GM12891 (cell line): ENCODE data around the gene USH2A.

Experiments
- DNase-seq: peaks from one replicate; pipeline ENCODE4 v3.0.0; 2011; ENCODE audit warnings: low spot score; ENCODE audit not compliant: insufficient read length
- FAIRE-seq: peaks from 2 replicates; lab custom pipeline; 2011; peaks lifted over from hg19 to GRCh38; lab: Jason Lieb, UNC
- PAX5 ChIP-seq: IDR thresholded peaks from 2 replicates; pipeline ENCODE4 v1.6.1; 2011; ENCODE audit warnings: low read length, moderate library complexity, mild to moderate bottlenecking; ENCODE audit not compliant: insufficient read depth, severe bottlenecking
- POLR2A ChIP-seq: IDR thresholded peaks from 2 replicates; pipeline ENCODE4 v1.6.1; 2011; ENCODE audit warnings: low read depth, low read length, control low read depth
- POLR2AphosphoS5 ChIP-seq: IDR thresholded peaks from 2 replicates; pipeline ENCODE4 v1.6.1; 2011; ENCODE audit warnings: low read depth, low read length, control low read depth
- POU2F2 ChIP-seq: IDR thresholded peaks from 2 replicates; pipeline ENCODE4 v1.6.1; 2011; ENCODE audit warnings: low read depth, mild to moderate bottlenecking, control low read depth, low read length, moderate library complexity
- SPI1 ChIP-seq: IDR thresholded peaks from 2 replicates; pipeline ENCODE4 v1.6.1; 2011; ENCODE audit warnings: low read depth, low read length, control low read depth
- TAF1 ChIP-seq: IDR thresholded peaks from 2 replicates; pipeline ENCODE4 v1.6.1; 2011; ENCODE audit warnings: low read depth, low read length, control low read depth

Gene USH2A

DNA sequence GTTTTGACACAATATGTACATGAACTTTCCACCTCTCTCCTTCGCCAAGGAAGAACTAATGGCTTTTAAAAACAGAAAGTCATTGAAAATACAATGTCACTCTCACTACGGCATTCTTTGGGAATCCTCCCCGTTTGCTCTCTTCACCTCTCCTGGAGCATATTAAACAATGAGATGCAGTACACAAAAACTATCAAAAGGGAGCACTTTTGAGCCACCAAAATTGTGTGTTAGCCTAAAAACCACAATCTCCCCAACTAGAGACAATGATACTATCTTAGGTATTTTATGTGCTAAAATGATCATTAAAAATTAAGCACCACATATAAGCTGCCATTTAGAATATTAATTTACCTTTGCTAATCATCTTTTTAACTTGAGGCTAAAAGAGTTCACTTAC lies 430.6 kb downstream of the USH2A start:
- no peak for TF ChIP-seq POLR2AphosphoS5
- TF ChIP-seq SPI1, result no peak
- TF ChIP-seq POLR2A, result no peak
- TF ChIP-seq POU2F2, result no peak
- no peak for TF ChIP-seq PAX5
- no peak for TF ChIP-seq TAF1
- no peak for FAIRE-seq
- DNase-seq, result no peak

DNA sequence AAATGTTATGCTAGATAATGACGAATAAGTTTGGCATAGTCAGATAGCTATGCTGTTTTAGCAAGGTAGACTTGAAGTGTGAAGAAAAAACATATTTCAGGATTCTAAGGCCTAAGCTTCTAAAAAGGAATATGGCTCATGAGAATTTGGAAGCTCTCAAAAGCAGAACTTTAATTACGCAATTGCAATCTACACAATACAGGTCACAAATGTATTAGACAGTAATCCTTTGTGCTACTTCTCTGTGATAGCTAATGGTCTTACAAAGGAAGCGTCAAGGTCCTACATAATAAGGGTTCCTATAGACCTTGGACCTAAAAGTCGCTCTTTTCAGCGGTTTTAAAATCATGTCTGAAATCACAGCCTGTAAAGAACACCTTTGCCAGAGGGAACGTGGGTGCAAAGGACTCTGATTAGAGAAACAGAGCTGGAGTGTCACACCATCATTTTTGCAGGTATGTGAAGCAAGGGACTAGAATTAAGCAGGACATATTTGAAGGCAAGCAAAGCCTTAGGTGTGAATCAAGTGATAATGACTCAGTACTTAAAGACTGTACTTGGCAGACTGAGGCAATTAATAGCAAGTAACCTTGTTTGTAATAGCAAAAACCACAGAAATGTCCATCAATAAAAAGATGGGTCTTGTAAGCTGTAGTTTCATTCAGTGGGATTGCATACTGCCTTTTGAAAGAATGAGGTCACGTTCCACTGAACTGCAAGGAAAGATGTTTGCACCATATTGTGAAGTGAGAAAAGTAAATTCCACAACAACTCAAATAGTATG lies 436.0 kb downstream of the USH2A start:
- FAIRE-seq, result no peak
- no peak for TF ChIP-seq POLR2AphosphoS5
- no peak for TF ChIP-seq PAX5
- TF ChIP-seq POLR2A, result no peak
- TF ChIP-seq TAF1, result no peak
- TF ChIP-seq POU2F2, result no peak
- TF ChIP-seq SPI1, result no peak
- no peak for DNase-seq

DNA sequence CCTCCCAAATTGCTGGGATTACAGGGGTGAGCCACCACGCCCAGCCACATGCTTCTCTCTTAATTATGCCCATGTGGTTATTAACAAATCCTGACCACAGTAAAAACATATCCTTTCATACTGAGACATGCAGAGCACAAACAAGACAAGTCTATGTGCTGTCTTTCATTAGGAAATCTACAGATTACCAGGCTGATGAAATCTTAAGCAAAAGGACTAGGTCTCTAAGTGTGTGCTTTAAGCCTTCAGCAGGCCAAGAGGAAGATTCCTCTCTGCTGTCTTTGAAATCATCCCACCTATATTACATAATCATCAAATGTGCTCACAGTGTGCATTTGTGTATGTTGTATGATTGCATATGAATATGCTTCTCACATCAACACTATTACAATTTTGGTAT lies 436.8 kb downstream of the USH2A start:
- TF ChIP-seq POU2F2 (no peak), PAX5 (no peak), TAF1 (no peak), POLR2AphosphoS5 (no peak), SPI1 (no peak)
- FAIRE-seq (no peak), DNase-seq (no peak)

DNA sequence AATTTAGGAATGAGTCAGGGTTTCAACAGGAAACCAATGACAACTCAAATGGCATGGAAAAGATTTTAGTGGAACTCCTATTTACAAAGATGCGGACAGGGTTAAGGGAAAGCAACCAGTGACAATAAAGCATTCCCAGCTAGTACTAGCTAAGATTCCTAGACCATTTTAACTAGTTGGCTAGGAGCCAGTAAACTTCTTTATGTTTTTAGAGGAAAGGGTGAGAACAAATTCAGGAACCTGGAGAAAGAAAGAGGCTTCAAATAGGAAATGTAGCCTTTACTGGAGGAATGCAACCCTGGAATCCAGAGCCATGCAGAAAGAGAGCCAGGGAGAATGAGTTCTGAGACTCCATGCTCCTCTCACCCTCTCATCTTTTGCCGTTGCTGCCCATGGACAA lies 439.6 kb downstream of the USH2A start:
- TF ChIP-seq TAF1 (no peak), PAX5 (no peak), SPI1 (no peak), POLR2AphosphoS5 (no peak), POU2F2 (no peak), POLR2A (no peak)
- FAIRE-seq (no peak), DNase-seq (no peak)

DNA sequence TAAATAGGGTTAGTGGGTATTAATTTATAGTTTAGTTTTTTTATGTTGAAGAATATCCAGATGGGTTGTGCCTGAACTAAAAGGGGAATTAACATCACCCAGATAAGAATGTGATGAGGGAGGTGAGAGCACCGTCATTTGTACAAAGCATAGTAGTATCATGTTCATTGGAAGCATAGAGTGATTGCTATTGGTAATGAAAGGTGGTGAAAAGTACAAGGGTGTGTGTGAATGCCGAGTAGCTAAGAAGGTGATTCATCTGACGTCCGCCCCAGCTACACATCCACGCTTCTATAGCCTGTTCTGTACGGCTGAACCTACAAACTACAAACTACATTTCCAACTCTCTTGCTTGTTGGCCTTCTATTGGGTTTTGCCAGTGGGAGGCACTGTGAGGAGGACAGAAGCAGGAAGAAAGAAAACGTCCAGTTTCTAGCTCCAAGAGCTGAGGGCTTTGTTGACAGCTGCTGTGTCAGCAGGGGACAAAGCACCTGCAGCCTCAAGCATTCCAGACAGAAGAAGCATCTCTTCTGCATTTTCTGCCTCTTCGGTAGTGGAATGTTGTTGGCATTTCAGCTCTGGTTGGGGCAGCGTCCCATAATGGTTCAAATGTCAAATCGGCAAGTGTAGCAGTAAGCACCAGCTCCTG lies 451.3 kb downstream of the USH2A start:
- DNase-seq, result no peak
- TF ChIP-seq POLR2AphosphoS5, result no peak
- no peak for TF ChIP-seq POU2F2
- TF ChIP-seq PAX5, result no peak
- no peak for TF ChIP-seq POLR2A
- TF ChIP-seq SPI1, result no peak
- no peak for TF ChIP-seq TAF1
- FAIRE-seq, result no peak

DNA sequence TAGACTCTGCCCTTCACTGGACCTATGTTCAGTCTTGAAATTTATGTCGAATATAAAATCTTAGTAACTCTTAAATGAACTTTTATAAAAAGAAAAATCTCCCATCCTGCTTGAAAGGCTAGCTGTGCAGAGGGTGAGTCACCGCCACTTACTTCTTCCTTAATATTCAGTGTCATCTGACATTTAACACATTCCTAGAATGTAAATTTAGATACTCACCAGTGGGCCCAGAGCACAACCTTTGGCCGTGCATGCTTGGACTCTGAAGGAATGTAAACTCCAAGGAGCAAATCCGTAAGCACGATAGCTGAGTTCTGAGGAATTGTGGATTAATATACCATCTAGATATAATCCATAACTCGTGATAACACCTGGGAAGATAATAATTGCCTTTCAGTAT lies 452.8 kb downstream of the USH2A start:
- FAIRE-seq (no peak), DNase-seq (no peak)
- TF ChIP-seq POLR2A, result no peak
- TF ChIP-seq TAF1, result no peak
- no peak for TF ChIP-seq POU2F2
- no peak for TF ChIP-seq PAX5
- TF ChIP-seq POLR2AphosphoS5, result no peak
- no peak for TF ChIP-seq SPI1

GRCh38 chr1:215963621-215964020 lies 459.6 kb downstream of the USH2A start:
- TF ChIP-seq POLR2AphosphoS5 (no peak), TAF1 (no peak), PAX5 (no peak)
- no peak for FAIRE-seq

GRCh38 chr1:215963040-215963439 lies 460.2 kb downstream of the USH2A start:
- TF ChIP-seq TAF1 (no peak), POLR2A (no peak), SPI1 (no peak), PAX5 (no peak), POLR2AphosphoS5 (no peak), POU2F2 (no peak)
- no peak for FAIRE-seq
- no peak for DNase-seq

More at GRCh38 chr1:215963621-215964020, 459.6 kb downstream of the USH2A start:
- no peak for DNase-seq

GRCh38 chr1:215958841-215959240 lies 464.4 kb downstream of the USH2A start:
- no peak for FAIRE-seq
- no peak for TF ChIP-seq SPI1
- no peak for TF ChIP-seq PAX5
- TF ChIP-seq POLR2AphosphoS5, result no peak
- TF ChIP-seq POU2F2, result no peak
- TF ChIP-seq POLR2A, result no peak
- no peak for DNase-seq

DNA sequence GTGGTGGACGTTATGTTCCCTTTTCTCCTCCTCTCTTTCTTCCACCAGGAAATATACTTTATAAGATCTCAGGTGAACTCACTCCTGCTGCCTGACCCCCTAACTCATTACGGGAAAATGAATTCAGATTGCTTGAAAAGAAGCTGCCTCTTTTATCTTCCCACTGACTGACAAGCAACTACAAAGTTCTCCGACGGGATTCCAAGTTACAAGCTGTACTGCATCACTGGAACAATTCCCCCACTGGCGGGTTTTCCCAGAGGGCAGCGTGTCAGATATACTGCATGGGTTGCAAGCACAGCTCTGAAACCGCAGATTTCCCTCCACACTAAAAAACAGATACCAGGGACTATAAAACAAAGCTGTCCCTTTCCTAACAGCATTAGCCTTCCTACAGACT lies 465.6 kb downstream of the USH2A start:
- FAIRE-seq, result no peak
- TF ChIP-seq PAX5 (no peak), SPI1 (no peak), POLR2AphosphoS5 (no peak), TAF1 (no peak), POU2F2 (no peak), POLR2A (no peak)
- no peak for DNase-seq
